CD4-positive, alpha-beta T cell treated with Interleukin-6 at 100 ng/mL for 8 hours (primary cell): Measurements from ENCODE around the gene MATN1.

ENCODE experiments used
- DNase-seq: peaks from one replicate; pipeline ENCODE4 v3.0.0-alpha.2; 2020; ENCODE audit warnings: mixed read lengths, low spot score

Gene MATN1

DNA sequence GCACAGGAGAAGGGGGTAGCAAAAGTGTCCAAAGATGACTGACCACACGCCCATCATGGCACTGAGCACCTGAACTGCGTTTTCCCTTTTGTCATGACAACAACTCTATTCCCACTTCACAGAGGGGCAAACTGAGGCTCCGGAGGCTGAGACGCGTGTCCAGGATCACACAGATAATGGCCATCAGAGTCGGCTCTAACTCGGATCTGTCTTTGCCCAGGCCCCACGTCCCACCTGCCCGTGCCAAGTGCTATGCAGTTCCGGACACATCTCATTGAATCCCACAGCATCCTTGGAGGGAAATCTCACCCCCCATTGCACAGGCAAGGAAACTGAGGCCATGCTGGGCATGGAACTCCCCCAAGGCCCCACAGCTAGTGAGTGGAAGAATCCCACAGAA is 62.1 kb downstream of the MATN1 start:
- no peak for DNase-seq
